PC-3 (cell line): ENCODE data around the gene EPS8.

Experiments used
- EZH2 ChIP-seq: fragments of 300-600 bp; sonication (generic); IDR thresholded peaks from one replicate; pipeline ENCODE4 v1.6.1; 2017; ENCODE audit warnings: antibody characterized with exemption, mild to moderate bottlenecking, low read length; ENCODE audit not compliant: unreplicated experiment
- EZH2phosphoT487 ChIP-seq: fragments of 300-600 bp; sonication (generic); IDR thresholded peaks from 2 replicates; pipeline ENCODE4 v1.6.1; 2018; ENCODE audit warnings: mild to moderate bottlenecking, antibody characterized with exemption, low read length, borderline replicate concordance
- TF ChIP-seq, protein P1 (sequence below): fragments of 300-600 bp; sonication (generic); conservative IDR thresholded peaks from 2 replicates; pipeline ENCODE4 v1.5.1; 2017; ENCODE audit warnings: antibody characterized with exemption, low read depth, mild to moderate bottlenecking, low read length

GRCh38 chr12:15636060-15636890, 152.9 kb downstream of the EPS8 start:
- TF ChIP-seq, protein P1, sequence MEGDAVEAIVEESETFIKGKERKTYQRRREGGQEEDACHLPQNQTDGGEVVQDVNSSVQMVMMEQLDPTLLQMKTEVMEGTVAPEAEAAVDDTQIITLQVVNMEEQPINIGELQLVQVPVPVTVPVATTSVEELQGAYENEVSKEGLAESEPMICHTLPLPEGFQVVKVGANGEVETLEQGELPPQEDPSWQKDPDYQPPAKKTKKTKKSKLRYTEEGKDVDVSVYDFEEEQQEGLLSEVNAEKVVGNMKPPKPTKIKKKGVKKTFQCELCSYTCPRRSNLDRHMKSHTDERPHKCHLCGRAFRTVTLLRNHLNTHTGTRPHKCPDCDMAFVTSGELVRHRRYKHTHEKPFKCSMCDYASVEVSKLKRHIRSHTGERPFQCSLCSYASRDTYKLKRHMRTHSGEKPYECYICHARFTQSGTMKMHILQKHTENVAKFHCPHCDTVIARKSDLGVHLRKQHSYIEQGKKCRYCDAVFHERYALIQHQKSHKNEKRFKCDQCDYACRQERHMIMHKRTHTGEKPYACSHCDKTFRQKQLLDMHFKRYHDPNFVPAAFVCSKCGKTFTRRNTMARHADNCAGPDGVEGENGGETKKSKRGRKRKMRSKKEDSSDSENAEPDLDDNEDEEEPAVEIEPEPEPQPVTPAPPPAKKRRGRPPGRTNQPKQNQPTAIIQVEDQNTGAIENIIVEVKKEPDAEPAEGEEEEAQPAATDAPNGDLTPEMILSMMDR = no peak; the same call in 1 of the 2 replicates
- no peak for TF ChIP-seq EZH2phosphoT487
- no peak for TF ChIP-seq EZH2
